ENCODE results near the gene RHOF. TPM values are rescaled to one million over a fixed set of nuclear protein-coding genes. Genes with fewer than 3 reads are reported as not detected.
A peak's percentile ranks its signal among the peaks of the same experiment; 100 is the strongest.

The RHOF gene
- total RNA-seq, 2 experiments from 2014 or later: 23.5 to 53.7 TPM

- peaks cover 32% of the 10 kb centered on the region; the same call in 1 of the 2 replicates for H3K79me2 ChIP-seq (ENCODE audit: insufficient read depth, low read depth, low read length)
- peak overlapping the region; percentile 35 for H2AFZ ChIP-seq (ENCODE audit: low read length)
- peaks cover 6% of the 10 kb centered on the region; the same call in 1 of the 2 replicates for H4K20me1 ChIP-seq (ENCODE audit: insufficient read depth, low read length)
- TF ChIP-seq EZH2phosphoT487 (IDR thresholded peaks at IDR 0.05; ENCODE audit: borderline replicate concordance, low read depth, low read length) (no peak), CTCF (conservative IDR thresholded peaks at IDR 0.05; ENCODE audit: low read length) (no peak)
- intact Hi-C loops (cut with micrococcal nuclease; ENCODE audit: unreplicated experiment): loop anchor here (2.0 to 5.0 kb wide), 3 partner anchors 176 to 204 kb away; partner anchors contain the start of gene ORAI1
- peak; percentile 93 for DNase-seq (ENCODE audit: low spot score)
- peaks cover 70% of the 10 kb centered on the region for H3K4me1 ChIP-seq (ENCODE audit: insufficient read depth, low read length, poor library complexity, severe bottlenecking)
- ChIA-PET POLR2A (interaction anchor here (0.6 to 3.0 kb wide), 14 partner anchors 9 to 1430 kb away, joined by 3 to 19 read pairs (median 4); partner anchors contain the start of genes MPHOSPH9 and RHOF), CTCF (ENCODE audit: unreplicated experiment) (interaction anchor here (0.5 to 2.6 kb wide), 2 partner anchors 10 to 25 kb away, joined by 8 to 13 read pairs; partner anchors contain the start of gene RHOF)
- H3K9me3 ChIP-seq (ENCODE audit: low read length): no peaks in the 10 kb centered on the region
- H3K9me2 ChIP-seq (ENCODE audit: insufficient read depth, low read length): no peaks in the 10 kb centered on the region
- BruUV-seq (replicated peaks): no TSS peak
- peaks cover 16% of the 10 kb centered on the region; the same call in 1 of the 2 replicates for H3K36me3 ChIP-seq (ENCODE audit: insufficient read depth, low read length)
- H3K4me3 ChIP-seq (ENCODE audit: low read depth, low read length, poor library complexity, severe bottlenecking): peak overlapping the region; percentile 75
- peak overlapping the region; percentile 95 for H3K27ac ChIP-seq (ENCODE audit: low read depth, low read length, poor library complexity, severe bottlenecking)
- H3K4me2 ChIP-seq (ENCODE audit: low read length): peak overlapping the region; percentile 99
These were observed 9.6 kb upstream of the RHOF start for GRCh38 chr12:121802843-121803698.

- intact Hi-C loops (cut with micrococcal nuclease; ENCODE audit: unreplicated experiment): loop anchor here (2.0 to 5.0 kb wide), 3 partner anchors 175 to 205 kb away; partner anchors contain the start of gene ORAI1
- POLR2A ChIA-PET: interaction anchor here (0.6 to 3.0 kb wide), 14 partner anchors 8 to 311 kb away, joined by 3 to 19 read pairs (median 4); partner anchors contain the start of genes PSMD9 and RHOF
- TSS peak; percentile 98 for BruUV-seq (replicated peaks)
These were observed 9.0 kb upstream of the RHOF start for GRCh38 chr12:121802485-121802842.

More at GRCh38 chr12:121802485-121802842, 9.0 kb upstream of the RHOF start:
- TF ChIP-seq CTCF (conservative IDR thresholded peaks at IDR 0.05; ENCODE audit: low read length) (no peak), EZH2phosphoT487 (IDR thresholded peaks at IDR 0.05; ENCODE audit: borderline replicate concordance, low read depth, low read length) (no peak)
- DNase-seq (ENCODE audit: low spot score): no peak
- Histone ChIP-seq H3K27ac (ENCODE audit: low read depth, low read length, poor library complexity, severe bottlenecking) (peak overlapping the region; percentile 95), H4K20me1 (ENCODE audit: insufficient read depth, low read length) (peaks cover 6% of the 10 kb centered on the region; the same call in 1 of the 2 replicates), H3K9me2 (ENCODE audit: insufficient read depth, low read length) (no peaks in the 10 kb centered on the region), H3K4me1 (ENCODE audit: insufficient read depth, low read length, poor library complexity, severe bottlenecking) (peaks cover 64% of the 10 kb centered on the region), H3K9me3 (ENCODE audit: low read length) (no peaks in the 10 kb centered on the region), H3K4me2 (ENCODE audit: low read length) (peak overlapping the region; percentile 99), H3K4me3 (ENCODE audit: low read depth, low read length, poor library complexity, severe bottlenecking) (peak overlapping the region; percentile 75), H2AFZ (ENCODE audit: low read length) (no peak overlapping the region), H3K79me2 (ENCODE audit: insufficient read depth, low read depth, low read length) (peaks cover 32% of the 10 kb centered on the region; the same call in 1 of the 2 replicates), H3K36me3 (ENCODE audit: insufficient read depth, low read length) (peaks cover 13% of the 10 kb centered on the region; the same call in 1 of the 2 replicates)
- CTCF ChIA-PET (ENCODE audit: unreplicated experiment): interaction anchor here (2.6 kb wide), 1 partner anchor 9 kb away, joined by 13 read pairs; the partner anchor contains the start of gene RHOF
